Activated CD4-positive, alpha-beta T cell treated with anti-CD3 and anti-CD28 coated beads, Interleukin-2, amount 50 U/mL, for 1 hour (primary cell): ENCODE results near the gene PACS1.

Experiments
- DNase-seq: peaks from one replicate; pipeline ENCODE4 v3.0.0-alpha.2; 2020

The PACS1 gene

GRCh38 chr11:66143996-66144678 lies 74.1 kb downstream of the PACS1 start:
- no peak for DNase-seq

DNA sequence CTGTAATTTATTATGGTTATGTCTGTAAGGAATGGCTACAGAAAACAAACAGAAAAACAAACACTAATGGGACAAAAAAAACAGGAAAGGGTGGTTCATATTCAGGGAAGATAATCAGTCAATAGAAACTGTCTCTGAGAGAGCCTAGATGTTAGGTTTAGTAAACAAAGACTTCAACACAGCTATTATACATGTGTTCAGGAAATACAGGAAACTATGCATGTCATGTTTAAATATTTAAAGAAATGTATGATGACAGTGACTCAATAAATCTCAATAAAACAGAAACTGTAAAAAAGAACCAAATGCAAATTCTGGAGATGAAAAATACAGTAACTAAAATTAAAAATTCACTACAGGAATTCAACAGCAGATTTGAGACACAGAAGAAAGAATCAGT lies 76.0 kb downstream of the PACS1 start:
- no peak for DNase-seq

DNA sequence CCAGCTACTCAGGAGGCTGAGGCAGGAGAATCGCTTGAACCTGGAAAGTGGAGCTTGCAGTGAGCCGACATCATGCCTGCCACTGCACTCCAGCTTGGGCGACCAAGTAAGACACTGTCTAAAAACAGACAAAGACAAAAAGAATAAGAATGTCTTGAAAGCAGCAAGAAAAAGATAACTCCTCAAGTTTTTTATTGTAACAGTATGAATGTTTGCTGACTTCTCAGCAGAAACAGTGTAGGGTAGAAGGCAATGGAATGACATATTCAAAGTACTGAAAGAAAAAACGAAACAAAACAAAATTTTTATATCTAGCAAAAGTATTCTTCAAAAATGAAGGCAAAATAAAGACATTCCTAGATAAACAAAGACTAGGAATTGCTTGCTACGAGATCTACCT lies 76.9 kb downstream of the PACS1 start:
- no peak for DNase-seq

DNA sequence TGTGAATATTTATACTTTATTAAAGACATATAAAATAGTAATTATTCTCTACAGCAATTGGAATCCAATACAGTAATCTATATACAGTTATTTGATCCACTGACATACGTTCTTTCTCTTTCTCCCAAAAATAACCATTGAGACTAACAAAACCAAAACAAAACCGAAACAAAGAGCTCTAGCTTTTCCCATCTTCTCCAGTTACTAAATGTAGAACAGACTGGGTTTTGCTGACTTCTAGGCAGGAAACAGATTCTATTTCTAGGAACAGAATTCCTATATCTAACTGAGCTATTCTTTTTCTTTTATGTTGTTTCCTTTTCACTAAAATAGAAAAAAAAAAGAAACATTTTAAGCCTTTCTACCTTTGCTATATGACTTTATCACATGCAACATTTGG lies 80.1 kb downstream of the PACS1 start:
- no peak for DNase-seq

DNA sequence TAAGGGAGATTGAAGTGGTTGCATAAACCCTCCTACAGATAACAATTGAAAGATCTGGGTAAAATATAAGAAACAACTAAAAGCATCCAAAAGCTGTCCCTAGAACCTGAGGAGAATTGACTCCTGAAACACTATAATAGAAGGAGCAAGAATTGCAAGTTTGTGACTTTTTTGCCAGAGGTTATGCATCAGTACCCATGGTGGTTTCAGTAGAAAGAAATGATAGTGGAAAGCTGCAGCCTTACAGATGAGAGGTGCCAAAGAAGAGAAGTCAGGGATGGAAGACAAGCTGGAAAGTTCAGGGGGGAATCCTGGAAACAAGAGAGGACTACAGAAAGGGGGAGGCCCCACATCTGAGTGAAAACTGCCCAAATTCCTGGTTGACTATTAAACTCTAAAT lies 80.7 kb downstream of the PACS1 start:
- DNase-seq = no peak

GRCh38 chr11:66151273-66151672 lies 81.2 kb downstream of the PACS1 start:
- DNase-seq = no peak

DNA sequence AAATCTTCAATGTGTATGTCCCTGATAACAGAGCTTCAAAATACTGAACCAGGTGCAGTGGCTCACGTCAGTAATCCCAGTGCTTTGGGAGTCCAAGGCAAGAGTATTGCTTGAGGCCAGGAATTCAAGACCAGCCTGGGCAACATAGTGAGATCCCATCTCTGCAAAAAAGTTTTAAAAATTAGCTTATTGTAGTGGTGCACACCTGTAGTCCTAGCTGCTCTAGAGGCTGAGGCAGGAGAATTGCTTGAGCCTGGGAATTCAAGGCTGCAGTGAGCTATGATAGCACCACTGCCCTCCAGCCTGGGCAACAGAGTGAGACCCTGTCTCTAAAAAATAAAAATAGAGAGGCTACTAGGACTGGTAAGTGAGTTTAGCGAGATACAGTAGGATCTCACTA lies 84.0 kb downstream of the PACS1 start:
- no peak for DNase-seq

- no peak for DNase-seq
Measured at GRCh38 chr11:66155387-66156073, 85.5 kb downstream of the PACS1 start.

DNA sequence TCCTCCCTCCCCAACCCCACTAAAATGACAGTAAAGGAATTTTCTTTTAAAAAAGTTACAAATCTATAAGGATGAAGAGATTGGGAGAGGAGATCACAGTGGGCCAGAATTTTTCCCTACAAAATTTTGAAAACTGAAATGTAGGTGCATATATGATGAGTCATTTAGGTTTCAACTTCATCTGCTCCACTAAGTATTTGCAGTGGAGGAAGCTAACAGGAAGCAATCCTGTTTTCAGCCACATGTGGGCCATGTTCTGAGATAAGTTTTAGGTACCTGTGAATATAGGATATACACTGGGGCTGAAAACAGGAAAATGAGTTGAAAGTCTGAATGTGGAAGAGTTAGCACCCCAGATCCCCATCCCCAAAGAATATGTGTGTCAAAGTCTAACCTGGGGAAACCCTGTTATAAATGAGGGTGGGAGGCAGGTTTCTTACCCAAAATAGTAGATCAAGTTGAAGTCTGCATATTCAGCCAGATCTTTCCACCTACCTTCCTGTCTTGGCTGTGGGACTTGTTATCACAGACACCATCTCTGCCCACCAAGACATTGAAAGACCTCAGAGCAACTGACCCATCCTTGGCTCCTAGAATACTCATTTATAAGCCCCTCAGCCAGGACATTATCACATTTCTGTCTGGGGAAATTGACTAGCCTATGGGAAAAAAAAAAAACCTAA lies 87.3 kb downstream of the PACS1 start:
- DNase-seq = no peak

DNA sequence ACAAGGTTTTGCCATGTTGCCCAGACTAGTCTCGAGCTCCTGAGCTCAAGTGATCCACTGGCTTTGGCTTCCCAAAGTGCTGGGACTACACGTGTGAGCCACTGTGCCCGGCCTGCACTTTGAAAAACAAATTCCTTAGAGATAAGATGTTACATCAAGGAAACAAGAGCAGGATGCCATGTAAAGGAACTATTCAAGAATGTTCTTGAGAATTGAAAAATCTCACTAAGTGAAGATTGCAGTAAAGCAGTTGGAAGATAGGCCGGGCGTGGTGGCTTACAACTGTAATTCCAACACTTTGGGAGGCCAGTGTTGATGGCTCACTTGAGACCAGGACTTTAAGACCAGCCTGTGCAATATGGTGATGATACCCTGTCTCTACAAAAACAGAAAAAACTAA lies 88.1 kb downstream of the PACS1 start:
- DNase-seq = no peak

- DNase-seq = no peak
Measured at GRCh38 chr11:66159324-66159984, 89.4 kb downstream of the PACS1 start.

- DNase-seq = no peak
Measured at GRCh38 chr11:66160709-66161108, 90.6 kb downstream of the PACS1 start.

- DNase-seq = no peak
Measured at GRCh38 chr11:66168289-66168688, 98.2 kb downstream of the PACS1 start.

DNA sequence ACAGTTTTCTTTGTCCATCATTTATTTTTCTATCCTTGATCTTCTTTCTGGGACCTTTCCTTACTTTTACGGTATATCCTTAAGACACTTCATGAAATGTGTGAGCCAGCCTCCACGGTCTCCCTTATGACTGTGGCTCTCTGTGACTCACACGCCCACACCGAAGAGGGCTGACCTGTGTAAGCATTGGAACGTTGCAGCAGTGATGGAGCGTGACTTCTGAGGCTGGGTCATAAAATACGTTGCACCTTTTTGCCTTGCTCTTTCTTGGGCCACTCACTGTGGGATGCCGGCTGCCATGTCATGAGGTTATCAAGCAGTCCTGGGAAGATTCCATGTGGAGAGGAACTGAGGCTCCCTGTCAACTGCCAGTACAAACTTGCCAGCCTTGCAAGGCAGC lies 102.1 kb downstream of the PACS1 start:
- DNase-seq = no peak

DNA sequence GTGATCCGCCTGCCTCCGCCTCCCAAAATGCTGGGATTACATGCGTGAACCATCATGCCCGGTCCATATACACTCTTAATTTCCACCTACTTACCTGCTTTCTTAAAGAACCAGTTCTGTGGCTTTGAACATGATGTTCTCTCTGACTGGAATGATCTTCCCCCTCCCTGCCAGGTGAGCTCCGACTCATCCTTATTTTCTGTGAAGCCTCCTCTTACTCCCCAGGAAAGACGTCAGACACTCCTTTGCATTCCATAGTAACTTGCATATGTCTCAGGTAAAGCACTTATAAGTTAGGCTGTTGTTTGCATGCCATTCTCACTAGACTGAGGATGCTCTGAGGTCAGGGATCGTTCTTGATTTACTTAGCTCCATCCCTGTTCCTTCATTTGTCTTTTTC lies 106.6 kb downstream of the PACS1 start:
- no peak for DNase-seq

DNA sequence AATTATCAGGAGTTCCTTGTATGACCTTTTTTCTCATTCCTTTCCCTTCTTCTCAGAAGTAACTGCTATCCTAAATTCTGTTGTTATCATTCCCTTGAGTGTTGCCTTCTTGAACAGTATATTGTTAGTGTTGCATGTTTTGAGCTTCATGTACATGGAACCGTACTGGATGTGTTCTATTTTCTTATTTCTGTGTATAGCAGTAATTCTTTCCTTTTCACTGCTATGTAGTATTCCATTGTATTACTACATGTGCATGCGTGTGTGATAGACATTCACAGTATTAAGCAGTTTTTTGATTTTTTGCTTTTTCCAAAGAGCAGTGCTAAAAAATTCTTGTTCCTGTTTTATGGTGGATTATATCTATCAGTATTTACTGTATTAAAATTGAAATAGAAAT lies 108.1 kb downstream of the PACS1 start:
- no peak for DNase-seq

DNA sequence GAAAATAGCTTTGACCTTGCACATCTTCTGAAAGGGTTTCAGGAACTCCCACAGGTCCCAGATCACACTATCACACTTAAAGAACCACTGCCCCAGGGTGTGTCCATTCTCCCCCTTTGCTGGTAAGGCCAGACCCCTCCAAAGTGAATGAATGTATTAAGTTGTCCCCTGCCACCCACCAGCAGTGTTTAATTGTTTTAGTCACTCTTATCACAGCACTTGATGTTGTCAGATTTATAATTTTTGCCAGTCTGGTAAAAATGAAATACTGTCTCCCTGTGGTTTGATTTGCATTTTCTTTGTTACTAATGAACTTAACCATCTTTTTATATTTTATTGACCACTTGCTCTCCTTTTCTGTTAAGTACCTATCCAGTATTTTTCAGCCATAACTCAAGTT lies 108.8 kb downstream of the PACS1 start:
- no peak for DNase-seq

- DNase-seq = no peak
Measured at GRCh38 chr11:66181632-66182315, 111.7 kb downstream of the PACS1 start.

- peak; percentile 8 for DNase-seq
Measured at GRCh38 chr11:66183494-66184048, 113.5 kb downstream of the PACS1 start.

DNA sequence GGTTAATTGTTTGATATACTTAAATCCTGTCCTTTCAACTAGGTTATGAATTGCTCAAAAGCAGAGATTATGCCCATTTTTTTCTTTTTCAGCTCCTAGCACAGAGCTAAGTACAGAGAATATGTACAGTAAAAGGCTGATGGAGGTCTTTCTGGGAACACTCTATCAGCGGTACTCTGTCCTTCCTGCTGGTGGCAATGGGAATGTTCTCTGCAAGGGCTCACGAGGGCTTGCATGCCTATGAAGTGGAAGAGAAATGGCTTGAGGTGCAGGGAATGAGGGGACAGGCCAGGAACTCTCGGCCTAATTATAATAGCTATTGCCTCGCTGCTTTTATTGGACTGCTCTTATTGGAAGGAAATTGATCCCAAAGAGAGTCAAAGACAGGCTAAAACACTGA lies 114.7 kb downstream of the PACS1 start:
- DNase-seq = no peak

- DNase-seq = no peak
Measured at GRCh38 chr11:66186470-66186869, 116.4 kb downstream of the PACS1 start.

GRCh38 chr11:66187453-66187852 lies 117.4 kb downstream of the PACS1 start:
- DNase-seq = no peak

DNA sequence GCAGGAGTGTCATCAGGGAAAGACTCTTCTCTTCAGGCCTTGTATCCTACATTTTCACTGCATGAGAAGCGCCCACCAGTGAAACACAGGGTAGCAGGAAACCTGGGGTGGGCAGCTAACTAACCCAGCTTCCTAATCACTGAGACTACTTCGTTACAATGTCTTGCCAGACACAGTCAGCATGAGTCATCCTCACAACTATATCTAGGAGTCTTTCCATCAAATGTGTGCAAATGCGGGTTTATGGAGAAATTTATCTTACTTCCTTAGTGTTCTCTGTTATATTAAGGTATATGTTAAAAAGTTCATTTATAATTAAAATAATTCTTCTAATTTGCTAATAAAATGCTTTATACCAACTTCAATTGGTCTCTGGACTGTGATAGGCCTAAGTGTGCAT lies 118.5 kb downstream of the PACS1 start:
- DNase-seq = no peak
